ENCODE data around the gene FBXL22.

- no peak for TF ChIP-seq CTCF (IDR thresholded peaks at IDR 0.05; ENCODE audit: low read length)
- TF ChIP-seq EZH2phosphoT487 (IDR thresholded peaks at IDR 0.05; ENCODE audit: low read length): no peak
- TF ChIP-seq EZH2 (optimal IDR thresholded peaks at IDR 0.05; ENCODE audit: low read depth, low read length): no peak
Observed at GRCh38 chr15:63604281-63604680, 7.1 kb downstream of the FBXL22 start.
